Measurements from ENCODE around the gene USP21. TPM values are rescaled to one million over a fixed set of nuclear protein-coding genes. Genes with fewer than 3 reads are reported as not detected.
A peak's percentile ranks its signal among the peaks of the same experiment; 100 is the strongest.

Gene USP21
- total RNA-seq, 1 donor from 2014 or later, result 6.7 TPM

GRCh38 chr1:161117759-161118581, 41.3 kb upstream of the USP21 start, which contains the start of the genes NIT1 and PFDN2:
TSS of gene NIT1 (plus strand) at chr1:161118105. CDS start at chr1:161118177, 72 bp downstream.
TSS of gene PFDN2 (minus strand) at chr1:161118037. CDS start at chr1:161118026, 11 bp downstream.
- Histone ChIP-seq H2AFZ (replicated peaks) (peak within 1 kb of the TSS; percentile 86), H4K20me1 (ENCODE audit: low read depth) (peaks cover 24% of the 10 kb centered on the region), H3K36me3 (no peaks in the 10 kb centered on the region), H3K27ac (peak within 1 kb of the TSS; percentile 83), H3K4me1 (peaks cover 11% of the 10 kb centered on the region), H3K9ac (peak within 1 kb of the TSS; percentile 82), H3K27me3 (no peaks in the 10 kb centered on the region), H3K9me3 (ENCODE audit: low read depth) (no peaks in the 10 kb centered on the region), H3K79me2 (ENCODE audit: low read depth) (peaks cover 64% of the 10 kb centered on the region), H3K4me2 (peak within 1 kb of the TSS; percentile 92), H3F3A (ENCODE audit: low read depth) (peaks cover 32% of the 10 kb centered on the region), H3K4me3 (peak within 1 kb of the TSS; percentile 72)
- Mint-ChIP-seq H3K4me1 (peaks cover 27% of the 10 kb centered on the region), H3K36me3 (peaks cover 19% of the 10 kb centered on the region), H3K9me3 (no peaks in the 10 kb centered on the region), H3K4me3 (peak within 1 kb of the TSS; percentile 97), H3K27ac (peak within 1 kb of the TSS; percentile 95), H3K27me3 (ENCODE audit: insufficient read depth, low read depth) (peaks cover 7% of the 10 kb centered on the region)
- TF ChIP-seq CTCF (IDR thresholded peaks at IDR 0.05), result no peak
- no peak for TF ChIP-seq EZH2phosphoT487 (IDR thresholded peaks at IDR 0.05)
- TF ChIP-seq EZH2 (IDR thresholded peaks at IDR 0.05), result no peak
- peak; percentile 94 for DNase-seq (ENCODE audit: low spot score)

GRCh38 chr1:161119092-161119903, 40.0 kb upstream of the USP21 start:
- Histone ChIP-seq H2AFZ (replicated peaks) (no peak overlapping the region), H3K27me3 (no peaks in the 10 kb centered on the region), H3K9ac (no peak overlapping the region), H3K27ac (no peak overlapping the region), H3K4me1 (peaks cover 11% of the 10 kb centered on the region), H3K4me2 (peak overlapping the region; percentile 92), H3F3A (ENCODE audit: low read depth) (peaks cover 32% of the 10 kb centered on the region), H4K20me1 (ENCODE audit: low read depth) (peaks cover 13% of the 10 kb centered on the region), H3K4me3 (peak overlapping the region; percentile 72), H3K9me3 (ENCODE audit: low read depth) (no peaks in the 10 kb centered on the region), H3K79me2 (ENCODE audit: low read depth) (peaks cover 51% of the 10 kb centered on the region), H3K36me3 (no peaks in the 10 kb centered on the region)
- Mint-ChIP-seq H3K27ac (no peak overlapping the region), H3K9me3 (no peaks in the 10 kb centered on the region), H3K4me1 (peaks cover 27% of the 10 kb centered on the region), H3K36me3 (peaks cover 25% of the 10 kb centered on the region), H3K4me3 (peak overlapping the region; percentile 97), H3K27me3 (ENCODE audit: insufficient read depth, low read depth) (peaks cover 7% of the 10 kb centered on the region)
- DNase-seq (ENCODE audit: low spot score), result peak; percentile 58
- no peak for TF ChIP-seq EZH2phosphoT487 (IDR thresholded peaks at IDR 0.05)
- TF ChIP-seq EZH2 (IDR thresholded peaks at IDR 0.05), result no peak
- TF ChIP-seq CTCF (IDR thresholded peaks at IDR 0.05), result peak; percentile 43

- peaks cover 30% of the 10 kb centered on the region for H3K36me3 Mint-ChIP-seq
These were observed 38.2 kb upstream of the USP21 start for GRCh38 chr1:161121042-161121650.

More at GRCh38 chr1:161121042-161121650, 38.2 kb upstream of the USP21 start:
- peaks cover 11% of the 10 kb centered on the region for H3K4me1 ChIP-seq
- no peak overlapping the region for H3K4me3 Mint-ChIP-seq
- H3K27ac ChIP-seq, result no peak overlapping the region
- no peaks in the 10 kb centered on the region for H3K36me3 ChIP-seq
- peaks cover 27% of the 10 kb centered on the region for H3K4me1 Mint-ChIP-seq
- H3K9me3 Mint-ChIP-seq, result no peaks in the 10 kb centered on the region
- H3F3A ChIP-seq (ENCODE audit: low read depth), result peaks cover 32% of the 10 kb centered on the region
- no peak overlapping the region for H3K4me3 ChIP-seq
- H3K27me3 Mint-ChIP-seq (ENCODE audit: insufficient read depth, low read depth), result peaks cover 6% of the 10 kb centered on the region
- no peaks in the 10 kb centered on the region for H3K27me3 ChIP-seq
- H3K79me2 ChIP-seq (ENCODE audit: low read depth), result peaks cover 46% of the 10 kb centered on the region
- H4K20me1 ChIP-seq (ENCODE audit: low read depth), result peaks cover 23% of the 10 kb centered on the region
- H3K4me2 ChIP-seq, result no peak overlapping the region
- H3K9me3 ChIP-seq (ENCODE audit: low read depth), result no peaks in the 10 kb centered on the region
- DNase-seq (ENCODE audit: low spot score), result no peak
- H3K27ac Mint-ChIP-seq, result no peak overlapping the region
- H3K9ac ChIP-seq, result no peak overlapping the region
- TF ChIP-seq CTCF (IDR thresholded peaks at IDR 0.05) (no peak), EZH2phosphoT487 (IDR thresholded peaks at IDR 0.05) (no peak), EZH2 (IDR thresholded peaks at IDR 0.05) (no peak)
- no peak overlapping the region for H2AFZ ChIP-seq (replicated peaks)
